Measurements from ENCODE around the gene ASPRV1. TPM values are rescaled to one million over a fixed set of nuclear protein-coding genes. Genes with fewer than 3 reads are reported as not detected.

Gene ASPRV1
- total RNA-seq = 1.9 TPM
- long read RNA-seq, partial matches to known transcripts = 0 of 1 reads
- long read RNA-seq, other reads (novel, unspliced or antisense) = 0 of 1 reads

DNA sequence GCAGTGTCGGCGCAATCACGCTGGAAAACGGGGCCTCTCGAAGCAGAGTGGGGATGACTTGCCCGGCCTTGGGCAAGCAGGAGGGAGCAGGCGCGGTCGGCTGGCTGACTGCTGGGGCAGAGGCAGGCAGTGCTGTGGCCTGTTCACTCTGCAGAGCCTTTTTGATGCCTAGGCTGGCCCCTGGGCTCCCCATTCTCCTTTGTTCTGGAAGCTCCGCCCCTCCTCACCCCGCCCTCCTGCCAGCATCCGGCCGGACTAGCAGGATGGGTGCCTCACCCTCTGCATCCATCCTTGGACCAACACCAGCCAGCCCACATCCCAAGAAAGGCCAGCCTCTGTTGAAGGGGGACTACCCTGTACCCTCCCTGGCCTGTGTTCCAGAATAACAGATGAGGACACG is at the start of gene ASPRV1:
Gene ASPRV1 (minus strand): TSS at position 136 of the 400 bp plus-strand sequence. CDS start 195 bp downstream, outside the sequence.
- no peak within 1 kb of the TSS for H3K4me3 ChIP-seq
- H3K36me3 ChIP-seq = no peaks in the 10 kb centered on the region
- H3K9me3 ChIP-seq = no peaks in the 10 kb centered on the region
- TF ChIP-seq, protein P1, sequence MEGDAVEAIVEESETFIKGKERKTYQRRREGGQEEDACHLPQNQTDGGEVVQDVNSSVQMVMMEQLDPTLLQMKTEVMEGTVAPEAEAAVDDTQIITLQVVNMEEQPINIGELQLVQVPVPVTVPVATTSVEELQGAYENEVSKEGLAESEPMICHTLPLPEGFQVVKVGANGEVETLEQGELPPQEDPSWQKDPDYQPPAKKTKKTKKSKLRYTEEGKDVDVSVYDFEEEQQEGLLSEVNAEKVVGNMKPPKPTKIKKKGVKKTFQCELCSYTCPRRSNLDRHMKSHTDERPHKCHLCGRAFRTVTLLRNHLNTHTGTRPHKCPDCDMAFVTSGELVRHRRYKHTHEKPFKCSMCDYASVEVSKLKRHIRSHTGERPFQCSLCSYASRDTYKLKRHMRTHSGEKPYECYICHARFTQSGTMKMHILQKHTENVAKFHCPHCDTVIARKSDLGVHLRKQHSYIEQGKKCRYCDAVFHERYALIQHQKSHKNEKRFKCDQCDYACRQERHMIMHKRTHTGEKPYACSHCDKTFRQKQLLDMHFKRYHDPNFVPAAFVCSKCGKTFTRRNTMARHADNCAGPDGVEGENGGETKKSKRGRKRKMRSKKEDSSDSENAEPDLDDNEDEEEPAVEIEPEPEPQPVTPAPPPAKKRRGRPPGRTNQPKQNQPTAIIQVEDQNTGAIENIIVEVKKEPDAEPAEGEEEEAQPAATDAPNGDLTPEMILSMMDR (IDR thresholded peaks at IDR 0.05) = no peak
- ATAC-seq = no peak
- H3K27me3 ChIP-seq (ENCODE audit: low read depth) = no peaks in the 10 kb centered on the region
- DNase-seq = no peak
- no peaks in the 10 kb centered on the region for H3K4me1 ChIP-seq
- intact Hi-C loops (cut with DNase I) = no loop called here
- H3K27ac ChIP-seq = no peak within 1 kb of the TSS

DNA sequence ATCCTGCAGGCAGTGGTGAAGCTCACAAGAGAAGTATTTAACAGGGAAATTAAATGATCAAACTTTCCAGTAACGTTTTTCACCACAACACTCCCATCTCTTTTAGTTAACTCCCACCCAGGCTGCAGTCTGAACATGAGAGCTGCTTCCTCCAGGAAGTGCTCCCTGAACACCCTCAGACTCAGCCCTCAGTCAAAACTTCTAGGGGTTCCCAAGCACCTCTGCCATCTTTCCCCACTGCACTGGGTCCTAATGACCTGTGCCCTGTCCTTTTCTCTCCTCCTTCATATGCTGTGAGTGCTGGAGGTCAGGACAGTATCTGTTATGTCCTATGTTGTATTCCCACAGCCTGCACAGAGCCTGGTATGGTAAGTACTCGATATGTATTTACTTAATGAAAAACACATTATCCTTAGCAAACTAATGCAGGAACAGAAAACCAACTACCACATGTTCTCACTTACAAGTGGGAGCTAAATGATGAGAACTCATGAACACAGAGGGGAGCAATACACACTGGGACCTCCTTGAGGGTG is 49.2 kb upstream of the ASPRV1 start:
- ATAC-seq = peak; percentile 39 to 55
- TF ChIP-seq, protein P1 (IDR thresholded peaks at IDR 0.05) = no peak
- Histone ChIP-seq H3K27ac (no peak overlapping the region), H3K4me1 (peaks cover 10% of the 10 kb centered on the region), H3K9me3 (no peaks in the 10 kb centered on the region), H3K4me3 (no peak overlapping the region), H3K36me3 (no peaks in the 10 kb centered on the region), H3K27me3 (ENCODE audit: low read depth) (no peaks in the 10 kb centered on the region)
- DNase-seq = no peak
- intact Hi-C loops (cut with DNase I) = no loop called here

DNA sequence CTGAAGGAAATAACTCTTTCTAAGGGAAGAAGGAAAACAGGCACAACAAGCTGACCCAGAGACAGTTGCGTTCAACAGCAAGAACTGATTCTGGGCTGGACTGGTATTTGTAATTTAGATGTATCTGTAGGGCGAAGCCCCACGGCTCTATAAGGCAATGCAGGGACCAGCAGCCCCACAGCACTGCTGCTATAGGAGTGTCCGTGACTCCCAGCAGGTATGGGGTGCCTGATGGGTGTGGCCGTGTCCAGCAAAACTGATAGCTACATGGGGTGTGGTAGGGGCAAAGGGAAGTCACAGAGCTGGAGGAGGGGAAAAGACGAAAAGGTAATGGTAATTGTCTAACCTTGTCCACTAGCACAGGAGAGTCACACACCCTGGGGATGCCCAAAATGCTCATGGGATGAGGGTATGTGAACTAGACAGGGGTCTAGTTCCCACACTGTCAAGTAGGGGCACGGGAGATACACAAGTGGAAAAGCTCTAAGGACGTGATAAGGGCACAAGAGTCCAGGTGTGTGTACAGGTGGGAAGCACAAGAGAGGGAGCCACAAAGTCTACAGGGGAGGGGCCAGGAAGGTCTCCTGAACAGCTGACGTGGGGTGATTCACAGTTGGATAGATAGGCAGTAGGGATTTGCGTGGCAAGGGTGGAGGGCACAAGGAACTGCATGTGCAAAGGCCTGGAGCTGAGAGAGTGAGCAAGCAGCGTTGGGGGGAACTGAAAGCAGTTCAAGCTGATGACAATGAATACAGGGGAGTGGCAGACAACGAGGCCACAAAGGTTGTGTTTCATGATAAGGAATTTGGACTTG is 48.5 kb upstream of the ASPRV1 start:
- no peaks in the 10 kb centered on the region for H3K9me3 ChIP-seq
- TF ChIP-seq, protein P1 (IDR thresholded peaks at IDR 0.05) = no peak
- H3K36me3 ChIP-seq = no peaks in the 10 kb centered on the region
- ATAC-seq (peak; percentile 84 to 87), DNase-seq (peak; percentile 56)
- no peak overlapping the region for H3K27ac ChIP-seq
- no peak overlapping the region for H3K4me3 ChIP-seq
- H3K4me1 ChIP-seq = peaks cover 10% of the 10 kb centered on the region
- no peaks in the 10 kb centered on the region for H3K27me3 ChIP-seq (ENCODE audit: low read depth)
- intact Hi-C loops (cut with DNase I) = no loop called here

DNA sequence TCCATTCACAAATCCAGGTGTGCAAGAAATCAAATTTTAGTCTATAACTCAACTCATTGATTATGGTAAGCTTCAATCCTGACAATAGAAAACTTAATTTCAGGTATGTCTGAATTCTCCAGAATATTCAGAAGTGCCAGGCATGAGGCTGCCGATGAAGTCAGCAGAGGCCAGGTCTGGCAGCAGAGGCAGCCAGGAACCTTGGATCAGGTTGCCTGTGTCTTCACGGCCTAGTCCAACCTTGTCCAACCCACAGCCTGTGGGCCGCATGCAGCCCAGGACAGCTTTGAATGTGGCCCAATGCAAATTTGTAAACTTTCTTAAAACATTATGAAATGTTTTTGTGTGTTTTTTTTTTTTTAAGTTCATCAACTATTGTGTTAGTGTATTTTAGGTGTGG is 46.9 kb upstream of the ASPRV1 start:
- TF ChIP-seq, protein P1 (IDR thresholded peaks at IDR 0.05) = no peak
- DNase-seq (no peak), ATAC-seq (no peak)
- no peaks in the 10 kb centered on the region for H3K27me3 ChIP-seq (ENCODE audit: low read depth)
- peaks cover 10% of the 10 kb centered on the region for H3K4me1 ChIP-seq
- no peak overlapping the region for H3K27ac ChIP-seq
- H3K4me3 ChIP-seq = no peak overlapping the region
- intact Hi-C loops (cut with DNase I) = no loop called here
- no peaks in the 10 kb centered on the region for H3K9me3 ChIP-seq
- H3K36me3 ChIP-seq = no peaks in the 10 kb centered on the region

DNA sequence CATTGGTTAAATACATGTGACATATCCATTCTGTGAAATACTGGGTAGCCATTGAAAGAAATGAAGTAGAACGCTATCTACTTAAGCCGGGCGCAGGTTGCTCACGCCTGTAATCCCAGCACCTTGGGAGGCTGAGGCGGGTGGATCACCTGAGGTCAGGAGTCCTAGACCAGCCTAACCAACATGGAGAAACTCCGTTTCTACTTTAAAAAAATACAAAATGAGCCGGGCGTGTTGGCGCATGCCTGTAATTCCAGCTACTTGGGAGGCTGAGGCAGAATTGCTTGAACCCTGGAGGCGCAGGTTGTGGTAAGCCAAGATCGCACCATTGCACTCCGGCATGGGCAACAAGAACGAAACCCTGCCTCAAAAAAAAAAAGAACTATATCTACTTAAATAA is 45.7 kb upstream of the ASPRV1 start:
- Histone ChIP-seq H3K9me3 (no peaks in the 10 kb centered on the region), H3K4me1 (peaks cover 10% of the 10 kb centered on the region), H3K27me3 (ENCODE audit: low read depth) (no peaks in the 10 kb centered on the region), H3K4me3 (no peak overlapping the region), H3K27ac (no peak overlapping the region), H3K36me3 (no peaks in the 10 kb centered on the region)
- intact Hi-C loops (cut with DNase I) = no loop called here
- TF ChIP-seq, protein P1 (IDR thresholded peaks at IDR 0.05) = no peak
- no peak for ATAC-seq
- DNase-seq = no peak

Data from lower lobe of right lung (tissue), 2 donors.